Cortex of kidney (tissue), 1 donor: ENCODE measurements around the gene CREBBP.

ENCODE experiments used
- DNase-seq: peaks from one replicate; lab custom pipeline; 2025; lab: John Stamatoyannopoulos, UW

The CREBBP gene

GRCh38 chr16:3879887-3880564 lies 487 bp downstream of the CREBBP start:
- no peak for DNase-seq

- DNase-seq = no peak
Measured at GRCh38 chr16:3879258-3879886, 1.1 kb downstream of the CREBBP start.

- no peak for DNase-seq
Measured at GRCh38 chr16:3878610-3879009, 1.9 kb downstream of the CREBBP start.

- DNase-seq = no peak
Measured at GRCh38 chr16:3876695-3877094, 3.8 kb downstream of the CREBBP start.

DNA sequence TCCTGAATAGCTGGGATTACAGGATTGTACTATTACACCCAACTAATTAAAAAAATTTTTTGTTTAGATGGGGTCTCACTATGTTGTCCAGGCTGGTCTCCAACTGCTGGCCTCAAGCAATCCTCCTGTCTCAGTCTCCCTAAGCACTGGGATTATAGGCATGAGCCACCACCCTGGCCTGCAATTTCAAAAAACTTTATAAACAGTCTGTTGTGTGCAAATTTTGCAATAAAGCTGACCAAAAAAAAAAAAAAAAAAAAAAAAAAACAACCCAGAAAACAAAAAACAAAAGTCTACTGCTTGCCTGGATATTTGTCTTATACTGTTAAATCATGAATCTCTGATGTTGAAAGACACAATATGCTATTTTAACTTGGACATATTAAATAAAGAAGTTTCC lies 4.4 kb downstream of the CREBBP start:
- DNase-seq = no peak

DNA sequence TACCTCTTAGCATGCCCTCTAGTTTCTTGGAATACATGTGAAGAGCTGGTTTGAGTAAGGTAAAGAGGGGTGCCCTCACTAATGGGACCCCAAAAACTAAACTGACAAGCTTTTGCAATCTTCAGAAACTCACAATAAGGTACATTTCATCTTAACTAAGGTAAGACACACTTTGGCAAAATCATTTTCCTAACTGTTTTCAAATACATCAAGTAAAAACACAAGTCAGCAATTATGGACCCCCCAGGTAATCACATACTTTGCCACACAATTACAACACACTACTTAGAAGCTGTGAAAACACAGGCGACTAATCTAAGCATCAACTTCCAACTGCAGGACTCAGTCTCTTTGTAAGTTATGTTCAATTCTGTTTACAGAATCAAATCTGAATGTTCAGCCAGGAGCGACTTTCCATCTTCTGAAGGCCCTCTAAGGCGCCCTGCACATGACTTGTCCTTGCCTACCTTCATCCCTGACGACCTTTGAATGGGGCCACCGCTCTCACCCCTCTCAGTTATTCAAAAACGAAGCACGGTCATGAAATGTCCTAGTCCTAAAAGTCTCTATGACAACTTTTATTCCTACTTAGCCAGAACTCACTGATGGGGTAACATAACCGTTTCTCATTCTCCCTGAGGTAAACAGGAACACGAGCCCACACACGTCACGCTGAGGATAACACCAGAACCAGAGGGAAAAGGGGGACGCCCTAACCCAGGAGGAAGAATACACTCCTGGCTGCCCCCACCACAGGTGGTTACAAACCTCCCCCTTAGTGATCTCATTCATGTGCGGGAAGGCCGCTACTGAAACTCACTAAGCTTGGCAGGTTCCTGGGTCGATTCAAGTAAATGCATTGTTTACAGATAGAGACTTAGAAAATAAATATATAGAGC lies 5.5 kb downstream of the CREBBP start:
- no peak for DNase-seq

DNA sequence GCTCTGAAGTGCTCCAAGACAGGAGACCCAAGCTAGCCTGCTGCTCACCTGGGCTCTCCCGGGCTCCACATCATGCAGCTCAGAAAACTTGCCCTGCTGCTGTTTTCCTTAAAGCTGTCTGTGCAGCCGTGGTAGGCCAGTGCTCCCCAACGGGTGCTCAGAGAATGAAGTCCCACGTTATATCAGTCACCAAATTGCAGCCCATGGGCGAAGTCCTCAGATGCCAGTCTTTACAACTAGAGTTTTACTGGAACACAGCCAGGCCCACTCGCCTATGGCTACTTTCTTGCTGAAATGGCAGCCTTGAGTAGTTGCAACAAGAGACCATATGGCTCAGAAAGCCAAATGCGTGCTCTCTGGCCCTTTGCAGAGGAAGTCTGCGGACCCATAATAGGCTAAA lies 6.3 kb downstream of the CREBBP start:
- DNase-seq = no peak

- DNase-seq = no peak
Measured at GRCh38 chr16:3873482-3874173, 6.9 kb downstream of the CREBBP start.

GRCh38 chr16:3872216-3872895 lies 8.2 kb downstream of the CREBBP start:
- DNase-seq = no peak

GRCh38 chr16:3868967-3869366 lies 11.5 kb downstream of the CREBBP start:
- no peak for DNase-seq

DNA sequence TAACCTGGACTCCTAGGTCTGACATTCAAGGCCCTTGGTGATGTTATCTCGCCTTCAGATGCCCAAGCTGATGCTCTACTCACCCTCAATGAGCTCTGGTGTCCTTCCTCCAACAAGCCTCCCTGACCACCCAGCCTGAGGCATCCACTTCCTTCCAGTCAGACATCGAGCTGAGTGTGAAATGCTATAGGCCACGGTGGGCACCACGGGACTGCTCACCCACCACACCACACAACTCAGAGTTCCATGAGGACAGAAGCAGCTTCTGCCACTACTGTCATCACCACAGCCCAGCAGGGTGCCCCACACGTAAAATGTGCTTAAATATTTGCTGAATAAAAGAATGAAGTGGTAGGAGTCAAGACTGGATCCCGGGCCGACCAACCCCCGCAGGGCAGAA lies 12.0 kb downstream of the CREBBP start:
- DNase-seq = no peak

DNA sequence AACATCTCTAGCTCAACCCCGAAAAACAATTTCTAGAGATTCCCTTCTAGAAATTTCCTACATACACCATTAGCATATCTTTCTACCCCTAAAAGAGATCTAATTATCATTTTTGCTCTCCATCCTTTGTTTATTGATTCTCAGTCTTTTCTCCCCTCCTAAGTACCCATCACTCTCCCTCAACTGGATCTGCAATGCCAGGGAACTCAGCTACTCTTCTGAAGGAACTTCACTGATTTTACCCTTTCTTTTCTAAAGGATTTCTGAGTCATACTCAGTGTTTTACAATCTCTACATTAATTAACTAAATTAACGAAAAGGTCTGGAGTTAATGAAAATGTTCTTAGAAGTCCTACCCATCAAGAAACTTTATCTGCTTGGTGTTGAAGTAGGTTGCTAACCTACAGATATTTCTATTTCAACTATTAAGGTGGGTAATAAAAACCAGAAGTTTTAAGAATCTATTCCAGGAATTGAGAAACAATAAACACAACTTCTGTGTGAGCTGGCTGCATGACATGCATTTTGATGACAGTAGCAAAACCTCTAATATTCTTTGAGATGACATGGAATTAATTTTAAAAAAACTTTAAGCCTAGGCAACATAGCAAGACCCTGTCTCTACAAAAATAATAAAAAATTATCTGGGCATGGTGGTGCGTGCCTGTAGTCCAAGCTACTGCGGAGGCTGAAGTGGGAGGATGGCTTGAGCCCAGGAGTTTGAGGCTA lies 13.6 kb downstream of the CREBBP start:
- DNase-seq = no peak

DNA sequence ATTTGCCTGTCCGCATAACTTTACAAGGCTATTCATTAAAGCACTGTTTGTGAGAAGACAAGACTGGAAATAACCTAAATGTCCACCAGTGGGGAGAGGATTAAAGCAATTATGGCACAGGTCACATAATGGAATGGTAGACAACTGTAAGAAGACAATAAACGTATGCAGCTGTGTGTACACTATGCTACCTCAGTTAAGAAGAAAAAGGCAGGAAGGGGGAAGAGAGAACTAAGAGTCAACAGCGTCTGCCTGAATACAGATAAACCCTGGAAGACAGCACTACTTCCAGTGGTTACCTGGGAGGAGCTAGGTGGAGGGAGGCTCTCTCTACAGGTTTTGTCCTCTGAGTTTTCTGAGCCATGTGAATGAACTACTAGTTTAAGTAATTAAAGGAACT lies 15.3 kb downstream of the CREBBP start:
- DNase-seq = no peak

DNA sequence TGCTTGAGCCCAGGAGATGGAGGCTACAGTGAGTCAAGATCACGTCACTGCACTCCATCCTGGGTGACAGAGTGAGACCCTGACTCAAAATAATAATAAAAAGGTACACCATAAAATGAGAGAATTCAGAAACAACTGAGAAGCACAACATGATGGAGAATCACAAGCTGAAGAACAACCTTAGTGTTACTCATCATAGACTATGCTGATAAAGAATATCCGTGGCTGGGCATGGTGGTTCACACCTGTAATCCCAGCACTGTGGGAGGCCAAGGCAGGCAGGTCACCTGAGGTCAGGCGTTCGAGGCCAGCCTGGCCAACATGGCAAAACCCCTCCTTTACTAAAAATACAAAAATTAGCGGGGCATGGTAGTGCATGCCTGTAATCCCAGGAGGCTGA lies 16.0 kb downstream of the CREBBP start:
- no peak for DNase-seq

DNA sequence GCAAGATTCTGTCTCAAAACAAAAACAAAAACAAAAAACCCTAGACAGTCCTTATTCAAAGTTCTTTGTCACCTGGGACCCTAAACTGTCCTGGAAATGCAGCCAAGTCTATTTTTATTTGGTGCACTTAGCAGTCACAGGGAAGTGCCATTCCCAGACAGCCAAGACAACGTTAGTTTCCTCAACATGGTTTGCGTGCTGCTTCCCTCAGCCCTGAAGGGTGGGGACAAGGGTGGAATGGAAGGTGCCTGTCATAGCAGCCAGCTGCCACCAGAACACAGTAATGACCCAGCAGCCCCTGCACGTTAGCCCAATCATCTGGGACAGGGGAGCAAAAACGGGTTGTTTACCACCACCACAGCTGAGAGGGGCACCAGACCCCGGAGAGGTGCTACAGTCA lies 16.9 kb downstream of the CREBBP start:
- no peak for DNase-seq

DNA sequence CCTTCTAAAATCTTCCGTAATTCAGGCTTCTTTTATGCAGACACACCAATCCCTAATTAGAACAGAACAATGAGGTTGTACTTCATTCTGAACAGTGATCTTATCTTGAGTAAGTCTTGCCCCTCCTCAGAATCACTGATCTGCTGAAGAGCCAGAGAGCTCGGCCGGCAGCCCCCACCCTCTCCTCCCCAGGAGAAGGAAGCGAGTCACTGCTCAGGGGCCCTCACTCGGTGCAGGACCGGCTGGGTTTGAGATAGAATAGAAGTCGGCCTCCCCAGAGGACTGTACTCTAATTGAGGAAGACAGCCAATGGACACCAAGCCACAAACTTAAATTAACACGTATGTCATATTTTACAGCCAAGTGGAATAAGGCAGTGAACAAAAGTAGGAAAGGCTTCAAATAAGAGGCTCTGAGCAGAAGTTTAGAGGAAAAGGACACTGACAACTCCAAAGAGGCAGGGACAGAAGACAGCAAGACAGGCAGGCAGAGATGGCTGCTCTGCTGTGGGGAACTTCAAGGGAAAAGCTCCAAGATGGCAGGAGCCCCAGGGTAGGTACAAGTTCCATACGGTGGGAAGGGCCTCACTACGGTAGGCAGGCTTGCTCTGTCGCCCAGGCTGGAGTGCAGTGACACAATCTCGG lies 18.6 kb downstream of the CREBBP start:
- no peak for DNase-seq

DNA sequence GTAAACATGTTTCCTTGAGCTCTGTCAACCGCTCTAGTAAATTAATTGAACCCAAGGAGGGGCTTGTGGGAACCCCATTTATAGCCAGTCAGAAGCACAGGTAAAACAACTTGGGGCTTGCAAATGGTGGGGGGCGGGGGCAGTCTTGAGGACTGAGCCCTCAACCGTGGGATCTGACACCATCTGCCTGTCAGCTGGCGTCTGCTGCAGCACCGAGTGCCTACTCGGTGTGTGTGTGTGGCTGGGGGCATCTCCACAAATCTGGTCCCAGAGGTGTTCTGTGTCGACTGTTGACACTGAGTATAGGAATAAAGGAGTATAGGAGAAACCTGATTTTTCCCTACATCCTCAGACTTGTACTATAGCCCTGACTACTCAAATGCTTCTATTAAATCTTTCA lies 20.6 kb downstream of the CREBBP start:
- no peak for DNase-seq

DNA sequence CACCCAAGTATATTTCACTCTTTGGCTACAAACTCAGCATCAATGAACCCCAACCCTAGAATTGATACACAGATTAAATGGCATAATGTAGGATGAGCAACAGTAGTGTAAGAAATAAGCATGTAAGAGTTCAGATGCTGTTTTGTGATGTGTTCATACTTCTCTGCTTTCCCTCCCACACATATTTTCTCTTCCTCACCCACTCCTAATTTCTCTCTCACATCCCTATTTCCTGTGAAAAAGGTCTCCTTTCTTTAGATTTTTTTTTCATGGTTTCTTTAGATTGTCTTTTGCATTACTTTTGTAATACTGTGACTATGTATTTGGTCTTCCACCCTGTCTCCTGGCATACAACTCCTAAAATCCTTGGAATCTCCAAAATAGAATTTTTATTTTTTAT lies 21.7 kb downstream of the CREBBP start:
- DNase-seq = no peak

DNA sequence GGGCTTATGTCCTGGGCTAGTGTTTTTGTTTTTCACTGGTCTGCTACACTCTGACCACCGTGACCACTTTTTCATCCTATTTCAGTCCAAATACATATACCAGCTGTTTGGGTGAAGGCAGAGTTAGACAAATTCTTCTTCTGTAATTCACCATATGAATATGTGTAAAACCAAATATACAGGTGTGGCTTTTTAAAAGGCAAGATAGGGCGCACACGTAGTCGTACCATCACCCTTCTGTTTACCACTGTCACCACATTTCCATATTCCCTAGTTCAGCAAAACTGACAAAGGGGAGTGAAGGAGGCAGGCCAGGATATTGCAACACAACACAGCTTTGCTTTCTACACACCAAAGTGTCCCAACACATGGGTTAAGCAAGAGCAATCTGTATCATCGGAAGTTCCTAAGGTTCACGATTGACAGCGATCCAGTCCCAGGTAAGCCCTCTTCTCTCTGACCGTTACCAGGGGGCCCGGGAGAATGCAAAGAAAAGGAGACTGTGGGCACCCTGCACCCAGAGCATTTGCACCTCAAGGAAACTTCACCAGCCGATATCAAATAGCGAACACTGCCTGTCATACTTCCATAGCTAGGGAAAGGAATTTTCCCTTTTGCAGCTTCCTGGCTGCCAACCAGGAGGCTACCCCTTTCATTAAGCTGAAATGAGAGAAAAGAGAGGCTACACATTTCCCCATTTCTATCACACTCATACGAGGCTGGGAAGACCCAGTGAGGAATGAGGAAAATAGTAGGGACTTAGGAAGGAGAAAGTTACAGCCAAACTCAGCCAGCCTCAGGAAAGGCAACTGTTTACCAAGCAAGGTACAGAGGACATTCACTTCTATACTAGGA lies 23.1 kb downstream of the CREBBP start:
- no peak for DNase-seq
